ENCODE measurements around the gene MAP7.

GRCh38 chr6:136426627-136427377, 123.4 kb downstream of the MAP7 start:
- TF ChIP-seq, protein P1, sequence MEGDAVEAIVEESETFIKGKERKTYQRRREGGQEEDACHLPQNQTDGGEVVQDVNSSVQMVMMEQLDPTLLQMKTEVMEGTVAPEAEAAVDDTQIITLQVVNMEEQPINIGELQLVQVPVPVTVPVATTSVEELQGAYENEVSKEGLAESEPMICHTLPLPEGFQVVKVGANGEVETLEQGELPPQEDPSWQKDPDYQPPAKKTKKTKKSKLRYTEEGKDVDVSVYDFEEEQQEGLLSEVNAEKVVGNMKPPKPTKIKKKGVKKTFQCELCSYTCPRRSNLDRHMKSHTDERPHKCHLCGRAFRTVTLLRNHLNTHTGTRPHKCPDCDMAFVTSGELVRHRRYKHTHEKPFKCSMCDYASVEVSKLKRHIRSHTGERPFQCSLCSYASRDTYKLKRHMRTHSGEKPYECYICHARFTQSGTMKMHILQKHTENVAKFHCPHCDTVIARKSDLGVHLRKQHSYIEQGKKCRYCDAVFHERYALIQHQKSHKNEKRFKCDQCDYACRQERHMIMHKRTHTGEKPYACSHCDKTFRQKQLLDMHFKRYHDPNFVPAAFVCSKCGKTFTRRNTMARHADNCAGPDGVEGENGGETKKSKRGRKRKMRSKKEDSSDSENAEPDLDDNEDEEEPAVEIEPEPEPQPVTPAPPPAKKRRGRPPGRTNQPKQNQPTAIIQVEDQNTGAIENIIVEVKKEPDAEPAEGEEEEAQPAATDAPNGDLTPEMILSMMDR (IDR thresholded peaks at IDR 0.05) = no peak
- no peak for TF ChIP-seq EP300 (IDR thresholded peaks at IDR 0.05)
